A673 (cell line): ENCODE results near the gene BEGAIN. TPM values are rescaled to one million over a fixed set of nuclear protein-coding genes. Genes with fewer than 3 reads are reported as not detected.

Experiments
- BruUV-seq: library from RNA; stranded (reverse); fragments of 400-500 nt; replicated peaks from 2 replicates; lab custom pipeline; 2021; lab: Mats Ljungman, UMichigan
- CTCF ChIA-PET: fragments of 300-600 bp; sonication (Branson Sonifier 250); formaldehyde crosslinking; loops from one replicate; lab custom pipeline; 2022; ENCODE audit warnings: antibody characterized with exemption; lab: Charles Lee
- POLR2A ChIA-PET: fragments of 300-600 bp; sonication (Branson Sonifier 250); formaldehyde crosslinking; loops from one replicate; lab custom pipeline; 2022; ENCODE audit warnings: antibody characterized with exemption; ENCODE audit not compliant: low non-redundant PET; lab: Charles Lee
- DNase-seq: peaks from one replicate; pipeline ENCODE4 v3.0.0-alpha.2; 2015; ENCODE audit warnings: low spot score
- H3K27ac ChIP-seq: fragments of 200-600 bp; sonication (generic); 2 replicates; pipeline ENCODE4 v1.5.1; 2016; ENCODE audit warnings: mixed run types, low read depth, mild to moderate bottlenecking, mixed read lengths, antibody characterized with exemption, low read length; ENCODE audit not compliant: poor library complexity, severe bottlenecking
- H3K27me3 ChIP-seq: fragments of 200-600 bp; sonication (generic); replicated peaks from 2 replicates; pipeline ENCODE4 v1.6.1; 2017; ENCODE audit warnings: mixed run types, low read depth, mild to moderate bottlenecking, mixed read lengths, antibody characterized with exemption, low read length; ENCODE audit not compliant: insufficient read depth, poor library complexity
- H3K36me3 ChIP-seq: fragments of 200-600 bp; sonication (generic); 2 replicates; pipeline ENCODE4 v1.6.1; 2016; ENCODE audit warnings: mixed run types, mild to moderate bottlenecking, mixed read lengths, antibody characterized with exemption, low read length; ENCODE audit not compliant: insufficient read depth, poor library complexity, severe bottlenecking
- H3K4me1 ChIP-seq: fragments of 200-600 bp; sonication (generic); 2 replicates; pipeline ENCODE4 v1.6.1; 2017; ENCODE audit warnings: mixed run types, mild to moderate bottlenecking, mixed read lengths, antibody characterized with exemption, low read length; ENCODE audit not compliant: insufficient read depth, poor library complexity, severe bottlenecking
- H3K4me3 ChIP-seq: fragments of 200-600 bp; sonication (generic); 2 replicates; pipeline ENCODE4 v1.5.1; 2016; ENCODE audit warnings: low read depth, mixed run types, mild to moderate bottlenecking, mixed read lengths, low read length; ENCODE audit not compliant: poor library complexity, severe bottlenecking
- H3K9me3 ChIP-seq: fragments of 200-600 bp; sonication (generic); 2 replicates; pipeline ENCODE4 v1.6.1; 2016; ENCODE audit warnings: mixed run types, low read depth, mild to moderate bottlenecking, mixed read lengths, antibody characterized with exemption, low read length; ENCODE audit not compliant: poor library complexity, severe bottlenecking
- EZH2 ChIP-seq: fragments of 200-600 bp; sonication (generic); IDR thresholded peaks from 2 replicates; pipeline ENCODE4 v1.6.1; 2017; ENCODE audit warnings: borderline replicate concordance, low read depth, mild to moderate bottlenecking, mixed read lengths, antibody characterized with exemption, low read length; ENCODE audit not compliant: poor library complexity, severe bottlenecking
- intact Hi-C: fragments of 100-400 bp; cut with micrococcal nuclease; formaldehyde crosslinking; loops from one replicate; pipeline ENCODE4 v1.10.0; 2022; ENCODE audit not compliant: unreplicated experiment
- total RNA-seq: library from RNA; stranded (reverse); gene quantifications from 2 replicates; pipeline ENCODE4 v1.2.3, GENCODE V29; 2021
- TF ChIP-seq, protein P1 (sequence below): fragments of 300-800, 200-600 bp; sonication (generic); conservative IDR thresholded peaks from 2 replicates; pipeline ENCODE4 v1.5.1; 2017; ENCODE audit warnings: low read depth, mild to moderate bottlenecking, antibody characterized with exemption, low read length, moderate library complexity, mixed read lengths

Gene BEGAIN
- total RNA-seq, 1 experiment from 2014 or later = 0.84 TPM

- no peak overlapping the region for H3K27ac ChIP-seq
- DNase-seq = no peak
- BruUV-seq = no TSS peak
- peaks cover 4% of the 10 kb centered on the region for H3K9me3 ChIP-seq
- TF ChIP-seq, protein P1, sequence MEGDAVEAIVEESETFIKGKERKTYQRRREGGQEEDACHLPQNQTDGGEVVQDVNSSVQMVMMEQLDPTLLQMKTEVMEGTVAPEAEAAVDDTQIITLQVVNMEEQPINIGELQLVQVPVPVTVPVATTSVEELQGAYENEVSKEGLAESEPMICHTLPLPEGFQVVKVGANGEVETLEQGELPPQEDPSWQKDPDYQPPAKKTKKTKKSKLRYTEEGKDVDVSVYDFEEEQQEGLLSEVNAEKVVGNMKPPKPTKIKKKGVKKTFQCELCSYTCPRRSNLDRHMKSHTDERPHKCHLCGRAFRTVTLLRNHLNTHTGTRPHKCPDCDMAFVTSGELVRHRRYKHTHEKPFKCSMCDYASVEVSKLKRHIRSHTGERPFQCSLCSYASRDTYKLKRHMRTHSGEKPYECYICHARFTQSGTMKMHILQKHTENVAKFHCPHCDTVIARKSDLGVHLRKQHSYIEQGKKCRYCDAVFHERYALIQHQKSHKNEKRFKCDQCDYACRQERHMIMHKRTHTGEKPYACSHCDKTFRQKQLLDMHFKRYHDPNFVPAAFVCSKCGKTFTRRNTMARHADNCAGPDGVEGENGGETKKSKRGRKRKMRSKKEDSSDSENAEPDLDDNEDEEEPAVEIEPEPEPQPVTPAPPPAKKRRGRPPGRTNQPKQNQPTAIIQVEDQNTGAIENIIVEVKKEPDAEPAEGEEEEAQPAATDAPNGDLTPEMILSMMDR = no peak
- H3K27me3 ChIP-seq = peaks cover 6% of the 10 kb centered on the region
- POLR2A ChIA-PET = no interaction called here
- no peak overlapping the region for H3K4me3 ChIP-seq
- H3K36me3 ChIP-seq = no peaks in the 10 kb centered on the region
- CTCF ChIA-PET = no interaction called here
- H3K4me1 ChIP-seq = no peaks in the 10 kb centered on the region
- intact Hi-C loops = no loop called here
Observed at GRCh38 chr14:100604121-100604501, 16.9 kb upstream of the BEGAIN start.

- Histone ChIP-seq H3K9me3 (peaks cover 4% of the 10 kb centered on the region), H3K4me3 (no peak overlapping the region), H3K4me1 (no peaks in the 10 kb centered on the region), H3K36me3 (no peaks in the 10 kb centered on the region), H3K27me3 (peaks cover 12% of the 10 kb centered on the region), H3K27ac (no peak overlapping the region)
- ChIA-PET POLR2A (no interaction called here), CTCF (no interaction called here)
- BruUV-seq = no TSS peak
- TF ChIP-seq, protein P1 = no peak
- no peak for TF ChIP-seq EZH2
- no peak for DNase-seq
- intact Hi-C loops = no loop called here
Observed at GRCh38 chr14:100603341-100604120, 16.3 kb upstream of the BEGAIN start.

- intact Hi-C loops = no loop called here
- Histone ChIP-seq H3K4me1 (no peaks in the 10 kb centered on the region), H3K9me3 (peaks cover 4% of the 10 kb centered on the region), H3K27ac (no peak overlapping the region), H3K27me3 (peaks cover 20% of the 10 kb centered on the region), H3K4me3 (no peak overlapping the region), H3K36me3 (no peaks in the 10 kb centered on the region)
- ChIA-PET CTCF (no interaction called here), POLR2A (no interaction called here)
- TF ChIP-seq EZH2 = no peak
- TF ChIP-seq, protein P1 = no peak
- no TSS peak for BruUV-seq
- no peak for DNase-seq
Observed at GRCh38 chr14:100602621-100603230, 15.5 kb upstream of the BEGAIN start.
